Gastrocnemius medialis (tissue), 4 donors: Measurements from ENCODE around the gene TRIM41. TPM values are rescaled to one million over a fixed set of nuclear protein-coding genes. Genes with fewer than 3 reads are reported as not detected.

Experiments used
- ATAC-seq, 2 donors: fragments of 150-250 bp; one replicate each; pipeline ENCODE4 v1.9.1; 2016
- DNase-seq, 2 donors: peaks; one replicate each; pipeline ENCODE4 v3.0.0-alpha.2; 2019
- H3K27ac ChIP-seq, 4 donors: fragments of 200-600 bp; sonication (generic); 1 replicate in 1 of 4; 2 replicates in 3 of 4; pipeline ENCODE4 v1.5.1; 2016 to 2018; ENCODE audit warnings: mild to moderate bottlenecking in 2 of 4, moderate library complexity in 1 of 4
- H3K27me3 ChIP-seq, 3 donors: fragments of 200-600 bp; sonication (generic) in 2 of 3; 1 replicate in 1 of 3; 2 replicates in 2 of 3; pipeline versions ENCODE4 v1.5.1 to v1.6.0; 2016 to 2019; ENCODE audit warnings: mild to moderate bottlenecking in 1 of 3, moderate library complexity in 1 of 3
- H3K36me3 ChIP-seq, 2 donors: fragments of 200-600 bp; sonication (generic) in 1 of 2; one replicate each; pipeline ENCODE4 v1.5.1; 2017 to 2018
- H3K4me1 ChIP-seq, 2 donors: fragments of 200-600 bp; sonication (generic) in 1 of 2; one replicate each; pipeline ENCODE4 v1.5.1; 2016 to 2017; ENCODE audit warnings: mild to moderate bottlenecking in 2 of 2
- H3K4me3 ChIP-seq, 4 donors: fragments of 200-600 bp; sonication (generic) in 3 of 4; 1 replicate in 1 of 4; 2 replicates in 3 of 4; pipeline ENCODE4 v1.5.1; 2016 to 2019; ENCODE audit warnings: mild to moderate bottlenecking in 2 of 4
- H3K9me3 ChIP-seq, 3 donors: fragments of 200-600 bp; sonication (generic) in 2 of 3; 1 replicate in 1 of 3; 2 replicates in 2 of 3; pipeline ENCODE4 v1.5.1; 2016 to 2019
- POLR2A ChIP-seq, 2 donors: fragments of 450-650 bp; IDR thresholded peaks; one replicate each; pipeline ENCODE4 v1.6.1; 2017; ENCODE audit warnings: antibody characterized with exemption in 2 of 2, mild to moderate bottlenecking in 2 of 2, moderate library complexity in 2 of 2
- in situ Hi-C, 4 donors: fragments of 200-750 bp; cut with MboI; loops; one replicate each; pipeline versions ENCODE4 v1.15.0 to v1.8.0; 2017; ENCODE audit warnings: low sequenced_read_pairs in 4 of 4
- intact Hi-C: fragments of 100-400 bp; cut with DNase I; formaldehyde crosslinking; loops from one replicate; pipeline ENCODE4 v1.15.1; 2023; ENCODE audit warnings: low total_unique reads
- total RNA-seq, 4 donors: library from RNA; depleted of rRNA; stranded (reverse); fragments of >200 nt; gene quantifications; one replicate each; pipeline versions ENCODE4 v1.1.0 to v1.2.3, GENCODE V29; 2016
- TF ChIP-seq, protein P1 (sequence below), 5 experiments: fragments of 450-650 bp in 3 of 5; fragments of 200-600 bp in 2 of 5; sonication (generic) in 2 of 5; IDR thresholded peaks in 4 of 5; conservative IDR thresholded peaks in 1 of 5; 1 replicate in 4 of 5; 2 replicates in 1 of 5; pipeline ENCODE4 v1.5.1; 2016 to 2019; ENCODE audit warnings: antibody characterized with exemption in 5 of 5, mild to moderate bottlenecking in 3 of 5, moderate library complexity in 3 of 5

The TRIM41 gene
- total RNA-seq, 4 donors from 2014 or later, result 15.6 to 23.5 (median 21.6) TPM

DNA sequence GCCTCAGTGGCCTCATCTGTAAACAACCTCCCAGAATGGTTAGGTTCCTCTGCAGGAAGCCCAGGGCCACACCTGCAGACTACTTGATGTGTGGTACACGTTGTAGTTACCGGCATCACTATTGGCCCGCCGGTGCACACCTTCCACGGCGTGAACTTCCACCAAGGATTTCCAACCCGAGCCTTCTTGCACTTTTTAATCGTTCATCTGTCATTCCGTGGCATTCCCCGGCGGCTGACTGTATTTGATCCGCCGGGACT is 5.3 kb upstream of the TRIM41 start:
- Histone ChIP-seq H3K9me3 (no peaks in the 10 kb centered on the region), H3K36me3 (no peaks in the 10 kb centered on the region), H3K4me1 (peaks cover 17 to 23% of the 10 kb centered on the region in 2 donors), H3K27me3 (no peaks in the 10 kb centered on the region), H3K4me3 (peak overlapping the region; percentile 54 to 60 (median 58)), H3K27ac (peak overlapping the region; percentile 65 to 79 (median 76))
- DNase-seq, result no peak
- no peak for TF ChIP-seq POLR2A (IDR thresholded peaks at IDR 0.05)
- TF ChIP-seq, protein P1, sequence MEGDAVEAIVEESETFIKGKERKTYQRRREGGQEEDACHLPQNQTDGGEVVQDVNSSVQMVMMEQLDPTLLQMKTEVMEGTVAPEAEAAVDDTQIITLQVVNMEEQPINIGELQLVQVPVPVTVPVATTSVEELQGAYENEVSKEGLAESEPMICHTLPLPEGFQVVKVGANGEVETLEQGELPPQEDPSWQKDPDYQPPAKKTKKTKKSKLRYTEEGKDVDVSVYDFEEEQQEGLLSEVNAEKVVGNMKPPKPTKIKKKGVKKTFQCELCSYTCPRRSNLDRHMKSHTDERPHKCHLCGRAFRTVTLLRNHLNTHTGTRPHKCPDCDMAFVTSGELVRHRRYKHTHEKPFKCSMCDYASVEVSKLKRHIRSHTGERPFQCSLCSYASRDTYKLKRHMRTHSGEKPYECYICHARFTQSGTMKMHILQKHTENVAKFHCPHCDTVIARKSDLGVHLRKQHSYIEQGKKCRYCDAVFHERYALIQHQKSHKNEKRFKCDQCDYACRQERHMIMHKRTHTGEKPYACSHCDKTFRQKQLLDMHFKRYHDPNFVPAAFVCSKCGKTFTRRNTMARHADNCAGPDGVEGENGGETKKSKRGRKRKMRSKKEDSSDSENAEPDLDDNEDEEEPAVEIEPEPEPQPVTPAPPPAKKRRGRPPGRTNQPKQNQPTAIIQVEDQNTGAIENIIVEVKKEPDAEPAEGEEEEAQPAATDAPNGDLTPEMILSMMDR (IDR thresholded peaks at IDR 0.05 in 4 of 5, conservative IDR thresholded peaks at IDR 0.05 in 1 of 5), result no peak
- intact Hi-C loops, result loop anchor here (1.0 kb wide), 1 partner anchor 11 kb away; no protein-coding TSS in a partner anchor
- in situ Hi-C loops, result no loop called here
- ATAC-seq, result peak in 1 of 2 donors; percentile 7

DNA sequence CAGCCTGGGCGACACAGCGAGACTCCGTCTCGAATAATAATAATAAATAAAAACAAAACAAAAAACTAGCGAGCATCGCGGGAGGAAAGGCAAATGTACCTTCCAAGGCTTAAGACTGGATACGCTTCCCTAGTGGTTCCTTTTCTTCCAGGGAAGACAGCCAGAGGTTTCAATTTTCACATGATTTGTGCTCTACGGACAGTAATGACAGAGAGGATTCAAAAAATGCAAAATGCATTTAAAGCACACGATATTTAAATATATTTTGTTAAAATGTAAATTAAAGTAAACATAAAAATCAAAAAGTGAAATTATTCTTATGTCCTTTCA is 4.3 kb upstream of the TRIM41 start:
- intact Hi-C loops (no loop called here), in situ Hi-C loops (no loop called here)
- H3K27me3 ChIP-seq, result no peaks in the 10 kb centered on the region
- H3K4me3 ChIP-seq, result peak overlapping the region; percentile 24 to 60 (median 56)
- DNase-seq, result no peak
- no peaks in the 10 kb centered on the region for H3K9me3 ChIP-seq
- H3K27ac ChIP-seq, result peak overlapping the region; percentile 68 to 79 (median 76)
- no peaks in the 10 kb centered on the region for H3K36me3 ChIP-seq
- ATAC-seq, result no peak
- TF ChIP-seq, protein P1 (IDR thresholded peaks at IDR 0.05 in 4 of 5, conservative IDR thresholded peaks at IDR 0.05 in 1 of 5), result no peak
- no peak for TF ChIP-seq POLR2A (IDR thresholded peaks at IDR 0.05)
- H3K4me1 ChIP-seq, result peaks cover 7 to 14% of the 10 kb centered on the region in 2 donors

DNA sequence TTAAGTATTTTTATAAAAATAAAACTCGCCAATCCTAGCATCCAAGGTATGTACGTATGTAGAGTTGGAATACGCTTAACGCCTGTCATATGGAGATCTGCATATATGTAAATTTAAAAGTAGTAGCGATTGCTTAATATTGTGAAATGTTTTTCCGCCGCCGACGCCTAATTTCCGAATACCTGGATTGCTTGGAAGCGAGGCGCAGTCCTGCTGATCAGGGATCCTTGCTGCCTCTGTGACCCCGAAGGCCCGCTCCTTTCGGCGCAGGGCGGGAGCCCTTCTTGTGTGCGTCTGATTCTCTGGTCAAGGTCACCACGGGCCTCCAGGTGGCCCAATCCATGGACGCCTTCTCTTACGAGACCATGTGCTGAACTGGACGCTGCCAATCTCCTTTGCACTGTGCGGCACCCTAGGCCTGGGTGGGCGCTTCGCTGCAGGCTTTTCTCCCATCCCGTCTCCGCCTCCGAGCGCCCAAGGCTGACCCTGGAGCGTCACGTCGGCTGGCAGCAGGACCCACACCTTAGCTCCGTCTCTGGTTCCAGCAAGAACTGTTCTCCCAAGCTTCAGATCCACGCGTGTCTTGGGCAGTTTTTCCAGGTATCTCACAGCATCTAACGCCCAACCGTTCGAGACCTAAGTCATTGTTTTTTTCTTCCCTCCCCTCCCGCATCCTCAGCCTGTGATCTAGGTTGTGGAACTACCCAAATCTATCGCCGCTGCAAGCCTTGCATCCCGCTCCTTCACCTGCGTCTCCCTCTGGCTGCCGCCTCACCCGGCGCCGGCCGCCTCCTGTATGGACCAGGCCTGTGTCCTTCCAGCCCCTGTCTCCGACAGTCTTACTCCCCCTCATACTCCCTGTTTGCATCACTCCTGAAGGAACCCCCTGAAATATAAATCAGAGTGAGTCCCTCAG is 3.6 kb upstream of the TRIM41 start:
- H3K36me3 ChIP-seq, result no peaks in the 10 kb centered on the region
- H3K4me1 ChIP-seq, result peaks cover 7 to 19% of the 10 kb centered on the region in 2 donors
- in situ Hi-C loops, result no loop called here
- H3K4me3 ChIP-seq, result no peak overlapping the region
- TF ChIP-seq POLR2A (IDR thresholded peaks at IDR 0.05), result no peak
- TF ChIP-seq, protein P1 (IDR thresholded peaks at IDR 0.05 in 4 of 5, conservative IDR thresholded peaks at IDR 0.05 in 1 of 5), result no peak
- ATAC-seq (no peak), DNase-seq (no peak)
- H3K27ac ChIP-seq, result no peak overlapping the region
- intact Hi-C loops, result no loop called here
- H3K27me3 ChIP-seq, result no peaks in the 10 kb centered on the region
- H3K9me3 ChIP-seq, result no peaks in the 10 kb centered on the region

DNA sequence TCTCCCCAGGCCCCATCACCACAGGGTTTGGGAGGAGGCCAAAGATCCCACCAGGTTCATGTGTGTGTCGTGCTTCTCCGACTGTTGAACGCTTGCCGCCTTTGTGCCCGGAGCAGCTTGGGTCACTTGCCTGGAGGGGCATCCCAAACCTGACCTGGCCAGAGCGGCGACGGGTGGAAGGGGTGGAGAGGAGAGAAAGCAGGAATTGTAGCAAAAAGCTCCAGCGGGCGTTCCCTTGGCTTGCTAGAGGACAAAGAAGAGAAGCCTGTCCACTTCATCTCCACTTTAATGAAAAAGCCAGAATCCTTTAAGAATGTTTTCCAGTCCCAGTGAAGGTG is 2.9 kb upstream of the TRIM41 start:
- intact Hi-C loops, result no loop called here
- Histone ChIP-seq H3K36me3 (no peaks in the 10 kb centered on the region), H3K27ac (no peak overlapping the region), H3K9me3 (no peaks in the 10 kb centered on the region), H3K4me1 (peaks cover 11 to 21% of the 10 kb centered on the region in 2 donors), H3K4me3 (no peak overlapping the region), H3K27me3 (no peaks in the 10 kb centered on the region)
- in situ Hi-C loops, result no loop called here
- DNase-seq (no peak), ATAC-seq (no peak)
- TF ChIP-seq, protein P1 (IDR thresholded peaks at IDR 0.05 in 4 of 5, conservative IDR thresholded peaks at IDR 0.05 in 1 of 5), result no peak
- no peak for TF ChIP-seq POLR2A (IDR thresholded peaks at IDR 0.05)
